ENCODE data around the gene SASH3.

The SASH3 gene

GRCh38 chrX:129760155-129760554 is 19.6 kb upstream of the SASH3 start:
- DNase-seq = no peak

DNA sequence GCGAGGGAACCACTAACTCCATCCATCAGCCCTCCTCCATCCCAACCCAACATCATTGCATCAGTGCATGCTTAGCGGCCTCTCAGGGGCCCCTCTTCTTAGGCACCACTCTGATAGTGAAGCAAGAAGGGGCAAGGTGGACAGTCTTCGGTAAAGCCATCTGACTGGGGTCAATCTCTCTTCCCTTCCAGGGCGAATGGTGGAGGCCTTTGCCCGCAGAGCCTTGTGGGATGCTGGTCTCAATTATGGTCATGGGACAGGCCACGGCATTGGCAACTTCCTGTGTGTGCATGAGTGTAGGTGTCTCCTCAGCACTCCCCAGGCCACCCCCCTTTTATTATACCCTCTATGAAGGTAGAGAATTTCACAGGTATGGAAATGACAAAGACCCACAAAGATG is 18.8 kb upstream of the SASH3 start:
- DNase-seq = no peak

DNA sequence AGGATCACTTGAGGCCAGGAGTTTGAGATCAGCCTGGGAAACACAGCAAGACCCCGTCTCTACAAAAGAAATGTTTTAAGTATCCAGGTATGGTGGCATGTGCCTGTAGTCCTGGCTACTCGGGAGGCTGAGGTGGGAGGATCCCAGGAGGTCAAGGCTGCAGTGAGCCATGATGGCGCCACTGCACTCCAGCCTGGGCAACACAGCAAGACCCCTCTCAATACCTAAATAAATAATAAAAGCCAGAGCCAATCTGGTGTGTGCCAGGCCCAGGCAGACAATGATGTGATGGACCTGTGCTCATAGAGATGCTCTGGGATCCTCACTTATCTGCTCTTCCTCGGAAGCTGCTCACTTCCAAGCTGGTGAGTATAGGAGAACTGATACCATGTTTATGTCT is 18.2 kb upstream of the SASH3 start:
- DNase-seq = no peak

- no peak for DNase-seq
Observed at GRCh38 chrX:129762448-129762847, 17.3 kb upstream of the SASH3 start.

DNA sequence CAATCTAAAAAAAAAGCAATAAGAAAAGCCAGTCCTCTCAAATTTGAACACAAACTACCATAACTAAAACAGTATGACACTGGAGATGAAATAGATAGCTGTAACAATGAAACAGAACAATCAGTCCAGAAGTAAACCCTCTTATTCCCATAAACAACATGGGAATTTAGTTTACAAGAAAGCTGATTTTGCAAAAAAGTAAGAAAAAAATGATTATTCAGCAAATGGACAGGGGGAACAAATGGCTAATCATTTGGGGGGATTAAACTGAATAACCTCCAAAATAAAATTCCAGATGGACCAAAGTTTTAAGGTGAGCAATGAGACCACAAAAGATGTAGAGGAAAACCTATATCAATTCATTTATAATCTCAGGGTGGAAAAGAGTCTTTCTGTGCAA is 16.1 kb upstream of the SASH3 start:
- DNase-seq = no peak

- DNase-seq = no peak
Observed at GRCh38 chrX:129768186-129768585, 11.6 kb upstream of the SASH3 start.

GRCh38 chrX:129768586-129769466 is 10.9 kb upstream of the SASH3 start:
- no peak for DNase-seq

- DNase-seq = no peak
Observed at GRCh38 chrX:129769467-129770154, 10.1 kb upstream of the SASH3 start.

DNA sequence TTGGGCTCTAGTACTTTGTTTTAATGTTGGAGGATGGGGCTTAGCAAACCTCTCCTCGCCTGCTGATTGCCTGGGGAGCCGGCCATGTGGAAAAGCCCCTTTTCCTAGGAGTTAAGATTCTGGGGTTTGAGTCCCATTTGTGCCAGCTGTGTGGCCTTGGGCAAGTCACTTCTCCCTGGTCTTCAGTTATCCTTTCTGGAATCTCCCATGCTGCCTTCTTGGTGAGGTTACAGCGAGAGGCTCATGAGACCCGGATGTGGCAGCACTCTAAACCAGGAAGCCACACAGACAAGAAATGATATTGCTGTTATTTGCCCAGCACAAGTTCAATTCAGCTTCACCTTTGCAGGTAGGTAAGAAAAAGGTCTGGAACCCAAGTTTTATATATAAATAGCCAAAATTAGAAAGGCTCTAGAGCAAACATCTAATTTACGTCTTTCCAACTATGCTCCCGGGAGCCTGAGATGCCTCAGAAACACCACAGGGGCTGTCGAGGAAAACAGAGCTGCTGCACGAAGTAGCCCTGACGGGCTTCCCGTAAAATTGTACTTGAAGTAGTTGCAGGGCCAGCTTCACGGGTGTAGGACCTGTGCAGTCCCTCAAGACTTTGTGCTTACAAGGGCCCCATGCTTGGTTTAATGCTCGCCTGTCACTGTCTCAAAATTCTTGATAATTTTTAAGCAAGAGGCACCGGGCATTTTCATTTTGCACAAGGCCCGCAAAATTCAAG is 8.3 kb upstream of the SASH3 start:
- DNase-seq = no peak

GRCh38 chrX:129772796-129773431 is 6.8 kb upstream of the SASH3 start:
- DNase-seq = no peak

DNA sequence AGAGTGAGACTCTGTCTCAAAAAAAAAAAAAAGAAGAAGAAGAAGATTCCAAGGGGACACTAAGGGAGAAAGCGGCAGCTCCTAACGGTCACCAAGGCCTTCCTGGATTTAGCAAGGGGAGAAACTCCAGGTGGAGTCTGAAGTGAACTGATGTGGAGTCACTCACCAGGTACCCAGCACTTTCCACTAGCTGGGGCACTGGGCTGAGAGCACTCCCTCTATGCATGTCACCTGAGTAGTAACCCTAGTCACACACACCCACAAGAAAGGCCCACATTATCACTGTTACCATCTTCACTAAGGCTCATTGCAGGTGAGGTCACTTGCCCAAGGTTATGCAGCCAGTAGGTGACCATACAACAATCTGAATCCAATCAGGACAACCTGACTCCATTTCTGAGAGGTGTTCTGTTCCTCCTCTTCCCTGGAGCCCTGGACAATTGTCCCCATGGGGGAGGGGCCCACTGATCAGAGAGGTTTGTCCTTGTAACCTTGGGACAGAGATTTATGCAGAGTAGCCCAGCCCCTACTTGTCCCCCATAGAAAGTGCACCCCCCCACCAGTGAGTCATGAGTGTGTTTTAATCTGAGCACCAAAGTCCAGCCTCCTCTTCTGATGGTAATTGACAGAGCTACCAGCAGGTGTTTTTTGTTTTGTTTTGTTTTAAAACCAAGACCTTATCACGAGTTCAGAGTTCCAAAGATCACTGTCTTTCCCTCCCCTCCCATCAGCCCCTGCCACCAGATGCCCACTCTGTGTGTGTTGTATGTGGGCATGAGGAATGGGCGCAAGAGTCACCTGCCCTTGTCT is 5.9 kb upstream of the SASH3 start:
- no peak for DNase-seq

GRCh38 chrX:129777218-129778030 is 2.3 kb upstream of the SASH3 start:
- DNase-seq = no peak

DNA sequence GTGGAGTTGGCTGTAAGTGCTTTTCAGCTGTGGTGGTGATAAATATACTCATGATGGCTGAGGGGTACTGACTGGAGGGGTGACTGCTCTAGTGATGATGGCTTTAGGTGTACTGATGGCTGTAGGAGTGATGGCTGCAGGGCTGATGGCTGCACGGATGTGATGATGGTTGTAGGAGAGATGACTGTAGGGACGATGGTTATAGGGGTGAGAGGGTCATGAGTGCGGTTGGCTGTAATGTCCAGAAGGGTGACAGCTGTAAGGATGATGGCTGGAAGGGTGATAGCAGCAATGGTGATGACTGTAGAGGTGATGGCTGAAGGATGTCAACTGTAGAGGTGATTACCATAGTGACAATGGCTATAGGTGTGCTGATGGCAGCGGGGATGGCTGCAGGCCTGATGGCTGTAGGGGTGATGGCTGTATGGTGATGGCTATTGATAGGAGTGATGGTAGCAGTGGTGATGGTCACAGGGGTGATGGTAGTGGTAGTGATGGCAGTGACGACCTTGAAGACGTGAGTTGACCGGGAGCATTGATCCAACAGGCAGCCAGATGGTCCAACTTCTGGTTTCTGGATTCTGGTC is 570 bp upstream of the SASH3 start:
- DNase-seq = no peak

DNA sequence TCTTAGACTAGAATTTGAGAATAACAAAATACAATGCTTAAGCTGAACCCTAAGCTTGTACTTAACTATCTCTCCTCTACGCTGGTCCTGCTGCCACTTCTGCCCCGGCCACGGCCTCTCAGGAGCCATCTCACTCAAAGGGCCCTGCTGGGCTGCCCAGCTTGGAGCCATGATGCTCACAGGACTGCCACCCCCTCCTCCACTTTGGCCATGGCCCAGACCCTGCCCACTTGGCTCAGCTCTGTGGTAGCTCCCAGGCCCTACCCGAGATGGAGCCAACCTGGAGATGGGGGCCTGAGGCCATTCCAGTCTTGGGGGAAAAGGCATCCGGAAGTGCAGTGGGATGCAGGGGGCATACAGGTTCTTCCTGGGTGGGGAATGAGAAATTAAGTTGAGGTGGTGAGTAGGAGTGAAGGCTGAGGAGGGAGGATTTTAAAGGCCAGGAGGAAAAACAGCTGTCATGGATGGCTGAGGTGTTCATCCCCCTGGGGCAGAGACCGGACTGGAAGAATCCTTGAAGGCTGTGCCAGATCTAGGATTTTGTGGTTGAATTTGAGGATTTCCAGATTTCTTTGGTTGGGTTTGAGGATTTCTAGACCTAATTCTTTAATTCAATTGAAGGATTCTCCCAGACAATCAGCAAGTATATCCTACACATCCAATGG is 824 bp downstream of the SASH3 start:
- peak in 1 of 2 experiments; percentile 45 for DNase-seq

DNA sequence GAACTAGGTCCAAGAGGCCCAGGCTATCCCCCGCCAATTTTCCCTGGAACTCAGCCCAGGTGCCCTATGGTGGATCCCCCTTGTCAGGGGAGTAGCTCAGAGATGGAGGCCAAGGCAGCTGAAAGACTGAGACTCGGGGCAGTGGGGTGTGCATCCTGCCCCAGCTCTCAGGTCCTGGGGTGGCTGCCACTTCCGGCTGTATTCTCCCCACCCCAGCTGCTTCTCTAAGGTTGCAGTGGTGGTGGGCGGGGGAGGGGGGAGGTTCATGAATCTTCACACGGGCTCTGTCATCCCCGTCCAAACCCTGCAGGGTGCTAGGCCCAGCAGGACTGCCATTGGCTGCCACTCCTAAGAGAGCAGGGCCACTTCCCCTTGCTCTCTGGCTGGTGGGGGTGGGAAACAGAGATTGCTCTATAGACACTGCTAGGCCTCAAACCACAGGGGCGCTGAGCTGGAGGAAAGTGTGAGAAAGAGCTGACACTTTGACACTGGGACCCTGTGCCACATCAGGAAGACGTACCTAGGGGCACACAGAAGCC is 1.5 kb downstream of the SASH3 start:
- DNase-seq = peak; percentile 41 to 64

GRCh38 chrX:129781680-129782495 is 2.1 kb downstream of the SASH3 start:
- DNase-seq = no peak

- DNase-seq = no peak
Observed at GRCh38 chrX:129782706-129783105, 3.0 kb downstream of the SASH3 start.

DNA sequence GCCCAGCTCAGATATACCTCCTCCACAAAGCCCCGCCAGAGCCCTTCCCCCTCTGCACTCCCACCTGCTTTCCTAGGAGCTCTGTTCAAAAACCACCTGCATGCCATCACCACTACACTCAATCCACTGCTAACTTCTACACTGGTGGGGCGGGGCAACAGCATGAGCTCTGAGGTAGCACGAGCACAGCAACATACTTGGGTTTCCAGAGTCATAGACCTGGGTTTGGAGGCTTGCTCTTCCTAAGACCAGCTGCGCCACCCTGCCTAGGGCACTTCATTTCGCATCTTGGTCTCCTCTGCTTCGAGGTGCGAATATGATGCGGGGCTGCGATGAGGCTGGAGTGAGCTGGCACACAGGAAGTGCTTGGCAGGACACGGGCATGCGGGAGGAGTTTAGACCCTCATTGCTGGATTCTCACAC is 3.6 kb downstream of the SASH3 start:
- DNase-seq = no peak

DNA sequence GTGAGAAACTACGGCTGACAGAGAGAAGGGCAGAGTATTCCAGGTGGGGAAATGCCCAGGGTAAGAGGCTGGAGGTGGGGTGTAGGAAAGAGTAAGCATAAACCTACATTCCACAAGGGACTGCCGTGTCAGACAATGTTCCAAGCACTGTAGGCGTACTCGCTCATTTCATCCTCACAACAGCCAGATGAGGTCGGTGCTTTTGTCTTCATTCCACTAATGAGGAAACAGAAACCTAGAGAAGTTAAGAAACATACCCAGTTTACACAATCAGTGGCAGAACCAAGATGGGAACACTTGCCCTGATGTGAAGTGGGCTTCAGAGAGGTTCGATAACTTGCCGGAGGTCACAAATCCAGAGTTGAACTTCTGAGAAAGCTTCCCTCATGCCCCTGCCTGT is 4.6 kb downstream of the SASH3 start:
- DNase-seq = no peak
